Panc1 (cell line): ENCODE measurements around the gene KCNJ12. TPM values are rescaled to one million over a fixed set of nuclear protein-coding genes. Genes with fewer than 3 reads are reported as not detected.

Experiments
- ATAC-seq: fragments of 200-7000 bp; cut with Tn5 transposase; 2 replicates; pipeline ENCODE4 v1.9.1; 2020; ENCODE audit warnings: mild to moderate bottlenecking, moderate library complexity
- BruUV-seq: library from RNA; stranded (reverse); fragments of 400-500 nt; replicated peaks from 2 replicates; lab custom pipeline; 2021; lab: Mats Ljungman, UMichigan
- CTCF ChIA-PET: fragments of 300-600 bp; sonication (Branson Sonifier 250); formaldehyde crosslinking; loops from one replicate; lab custom pipeline; 2022; ENCODE audit warnings: antibody characterized with exemption; lab: Charles Lee
- POLR2A ChIA-PET: fragments of 300-600 bp; sonication (Branson Sonifier 250); formaldehyde crosslinking; loops from one replicate; lab custom pipeline; 2022; ENCODE audit warnings: antibody characterized with exemption; lab: Charles Lee
- DNase-seq: peaks from one replicate; pipeline ENCODE4 v3.0.0-alpha.2; 2010; ENCODE audit warnings: low read depth, low spot score
- H3K27ac ChIP-seq: 2 replicates; pipeline ENCODE4 v1.5.1; 2011; ENCODE audit warnings: mild to moderate bottlenecking, low read length, inconsistent platforms
- H3K27me3 ChIP-seq: fragments of 200-500 bp; sonication (Bioruptor generic); 2 replicates; pipeline ENCODE4 v1.6.0; 2014; ENCODE audit warnings: low read length, inconsistent platforms; ENCODE audit not compliant: control insufficient read depth, insufficient read depth
- H3K36me3 ChIP-seq: fragments of 200-500 bp; sonication (Bioruptor generic); 2 replicates; pipeline ENCODE4 v1.5.1; 2014; ENCODE audit warnings: inconsistent platforms, mild to moderate bottlenecking, low read length, moderate library complexity; ENCODE audit not compliant: control insufficient read depth, insufficient read depth
- H3K4me1 ChIP-seq: 2 replicates; pipeline ENCODE4 v1.5.1; 2011; ENCODE audit warnings: inconsistent platforms, mild to moderate bottlenecking, low read length, moderate library complexity; ENCODE audit not compliant: control insufficient read depth, insufficient read depth
- H3K4me3 ChIP-seq, 2 experiments: 2 replicates each; pipeline ENCODE4 v1.5.1; 2011 to 2012; ENCODE audit warnings: low read depth in 2 of 2, low read length in 2 of 2, mild to moderate bottlenecking in 2 of 2, inconsistent platforms in 1 of 2, moderate library complexity in 1 of 2
- H3K9me3 ChIP-seq: fragments of 200-500 bp; sonication (Bioruptor generic); 2 replicates; pipeline ENCODE4 v1.5.1; 2014; ENCODE audit warnings: low read depth, mild to moderate bottlenecking, inconsistent platforms, low read length, moderate library complexity; ENCODE audit not compliant: control insufficient read depth, insufficient read depth
- CTCF ChIP-seq: fragments of 450-650 bp; IDR thresholded peaks from 2 replicates; pipeline ENCODE4 v1.5.1; 2017; ENCODE audit warnings: mild to moderate bottlenecking
- POLR2AphosphoS5 ChIP-seq: IDR thresholded peaks from 2 replicates; pipeline ENCODE4 v1.6.1; 2012; ENCODE audit warnings: mild to moderate bottlenecking, low read depth, low read length, moderate library complexity
- SIN3A ChIP-seq: IDR thresholded peaks from 2 replicates; pipeline ENCODE4 v1.6.1; 2012; ENCODE audit warnings: low read depth, mild to moderate bottlenecking, low read length, moderate library complexity, borderline replicate concordance; ENCODE audit not compliant: insufficient read depth
- TCF7L2 ChIP-seq: IDR thresholded peaks from 2 replicates; pipeline ENCODE4 v1.6.1; 2011; ENCODE audit warnings: mild to moderate bottlenecking, low read depth, low read length, inconsistent platforms
- in situ Hi-C: cut with HindIII; loops from 2 replicates; pipeline ENCODE4 v1.10.0; 2016; ENCODE audit warnings: low sequenced_read_pairs, low pct_unique_long_range_greater_than_20kb
- intact Hi-C: fragments of 100-400 bp; cut with micrococcal nuclease; formaldehyde crosslinking; loops from one replicate; pipeline ENCODE4 v1.10.0; 2022; ENCODE audit not compliant: unreplicated experiment
- total RNA-seq: library from RNA; stranded (reverse); gene quantifications from one replicate; pipeline ENCODE4 v1.2.1, GENCODE V29; 2021; ENCODE audit not compliant: unreplicated experiment
- TF ChIP-seq, protein P1 (sequence below), 2 experiments: IDR thresholded peaks; 2 replicates each; pipeline ENCODE4 v1.6.1; 2011 to 2012; ENCODE audit warnings: low read depth in 2 of 2, control low read depth in 1 of 2, low read length in 1 of 2, mild to moderate bottlenecking in 1 of 2, moderate library complexity in 1 of 2; ENCODE audit not compliant: insufficient read depth in 1 of 2

The KCNJ12 gene
- total RNA-seq, 1 experiment from 2014 or later: 2.7 TPM

GRCh38 chr17:21460358-21460757 lies 84.2 kb downstream of the KCNJ12 start:
- ATAC-seq (no peak), DNase-seq (no peak)
- H3K27me3 ChIP-seq: no peaks in the 10 kb centered on the region; the same call in 1 of the 2 replicates
- no peaks in the 10 kb centered on the region for H3K9me3 ChIP-seq
- H3K4me3 ChIP-seq: no peak overlapping the region
- no peaks in the 10 kb centered on the region for H3K36me3 ChIP-seq
- H3K27ac ChIP-seq: no peak overlapping the region
- in situ Hi-C loops (no loop called here), intact Hi-C loops (no loop called here)
- CTCF ChIA-PET: interaction anchor here (1.8 kb wide), 1 partner anchor 51 kb away, joined by 4 read pairs; no protein-coding TSS in a partner anchor
- TF ChIP-seq SIN3A: no peak
- TF ChIP-seq, protein P1, sequence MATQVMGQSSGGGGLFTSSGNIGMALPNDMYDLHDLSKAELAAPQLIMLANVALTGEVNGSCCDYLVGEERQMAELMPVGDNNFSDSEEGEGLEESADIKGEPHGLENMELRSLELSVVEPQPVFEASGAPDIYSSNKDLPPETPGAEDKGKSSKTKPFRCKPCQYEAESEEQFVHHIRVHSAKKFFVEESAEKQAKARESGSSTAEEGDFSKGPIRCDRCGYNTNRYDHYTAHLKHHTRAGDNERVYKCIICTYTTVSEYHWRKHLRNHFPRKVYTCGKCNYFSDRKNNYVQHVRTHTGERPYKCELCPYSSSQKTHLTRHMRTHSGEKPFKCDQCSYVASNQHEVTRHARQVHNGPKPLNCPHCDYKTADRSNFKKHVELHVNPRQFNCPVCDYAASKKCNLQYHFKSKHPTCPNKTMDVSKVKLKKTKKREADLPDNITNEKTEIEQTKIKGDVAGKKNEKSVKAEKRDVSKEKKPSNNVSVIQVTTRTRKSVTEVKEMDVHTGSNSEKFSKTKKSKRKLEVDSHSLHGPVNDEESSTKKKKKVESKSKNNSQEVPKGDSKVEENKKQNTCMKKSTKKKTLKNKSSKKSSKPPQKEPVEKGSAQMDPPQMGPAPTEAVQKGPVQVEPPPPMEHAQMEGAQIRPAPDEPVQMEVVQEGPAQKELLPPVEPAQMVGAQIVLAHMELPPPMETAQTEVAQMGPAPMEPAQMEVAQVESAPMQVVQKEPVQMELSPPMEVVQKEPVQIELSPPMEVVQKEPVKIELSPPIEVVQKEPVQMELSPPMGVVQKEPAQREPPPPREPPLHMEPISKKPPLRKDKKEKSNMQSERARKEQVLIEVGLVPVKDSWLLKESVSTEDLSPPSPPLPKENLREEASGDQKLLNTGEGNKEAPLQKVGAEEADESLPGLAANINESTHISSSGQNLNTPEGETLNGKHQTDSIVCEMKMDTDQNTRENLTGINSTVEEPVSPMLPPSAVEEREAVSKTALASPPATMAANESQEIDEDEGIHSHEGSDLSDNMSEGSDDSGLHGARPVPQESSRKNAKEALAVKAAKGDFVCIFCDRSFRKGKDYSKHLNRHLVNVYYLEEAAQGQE (IDR thresholded peaks at IDR 0.05; ENCODE audit: insufficient read depth in 1 of 2, low read depth in 2 of 2, low read length in 1 of 2): no peak
- no peak for TF ChIP-seq CTCF
- TF ChIP-seq TCF7L2: no peak
- TF ChIP-seq POLR2AphosphoS5: no peak
- peaks cover 3% of the 10 kb centered on the region; the same call in 1 of the 2 replicates for H3K4me1 ChIP-seq
- no TSS peak for BruUV-seq
- POLR2A ChIA-PET: no interaction called here

GRCh38 chr17:21462237-21462636 lies 86.1 kb downstream of the KCNJ12 start:
- H3K36me3 ChIP-seq: no peaks in the 10 kb centered on the region
- ATAC-seq (no peak), DNase-seq (no peak)
- no peaks in the 10 kb centered on the region for H3K9me3 ChIP-seq
- H3K27me3 ChIP-seq: no peaks in the 10 kb centered on the region; the same call in 1 of the 2 replicates
- peaks cover 3% of the 10 kb centered on the region; the same call in 1 of the 2 replicates for H3K4me1 ChIP-seq
- H3K4me3 ChIP-seq: no peak overlapping the region
- in situ Hi-C loops: no loop called here
- no peak for TF ChIP-seq SIN3A
- TF ChIP-seq CTCF: no peak
- TF ChIP-seq TCF7L2: no peak
- TF ChIP-seq, protein P1 (IDR thresholded peaks at IDR 0.05; ENCODE audit: insufficient read depth in 1 of 2, low read depth in 2 of 2, low read length in 1 of 2): no peak
- no peak for TF ChIP-seq POLR2AphosphoS5
- BruUV-seq: no TSS peak
- intact Hi-C loops: no loop called here
- CTCF ChIA-PET: no interaction called here
- H3K27ac ChIP-seq: no peak overlapping the region
- POLR2A ChIA-PET: no interaction called here
